Loucy (cell line): ENCODE results near the gene ANGPT4.

Experiments
- H2AFZ ChIP-seq: fragments of 200-600 bp; sonication (generic); 2 replicates; pipeline ENCODE4 v1.6.0; 2016; ENCODE audit warnings: antibody characterized with exemption, mild to moderate bottlenecking, low read length, moderate library complexity
- H3F3A ChIP-seq: fragments of 200-600 bp; 2 replicates; pipeline ENCODE4 v1.6.0; 2016; ENCODE audit warnings: antibody characterized with exemption, low read depth, mild to moderate bottlenecking
- H3K27me3 ChIP-seq: fragments of 200-600 bp; sonication (generic); 2 replicates; pipeline ENCODE4 v1.6.1; 2014; ENCODE audit warnings: low read length, mild to moderate bottlenecking; ENCODE audit not compliant: insufficient read depth, poor library complexity, severe bottlenecking
- H3K36me3 ChIP-seq: fragments of 200-600 bp; sonication (generic); 2 replicates; pipeline ENCODE4 v1.6.1; 2016; ENCODE audit warnings: low read length; ENCODE audit not compliant: insufficient read depth
- H3K4me1 ChIP-seq: fragments of 200-600 bp; sonication (generic); 2 replicates; pipeline ENCODE4 v1.5.1; 2014; ENCODE audit warnings: low read length, mild to moderate bottlenecking; ENCODE audit not compliant: insufficient read depth, poor library complexity, severe bottlenecking
- H3K4me2 ChIP-seq: fragments of 200-600 bp; sonication (generic); 2 replicates; pipeline ENCODE4 v1.6.0; 2014; ENCODE audit warnings: antibody characterized with exemption, low read length, low read depth, mild to moderate bottlenecking; ENCODE audit not compliant: poor library complexity, severe bottlenecking
- H3K4me3 ChIP-seq: fragments of 200-600 bp; sonication (generic); 2 replicates; pipeline ENCODE4 v1.5.1; 2014; ENCODE audit warnings: low read length, mild to moderate bottlenecking, mixed read lengths; ENCODE audit not compliant: poor library complexity, severe bottlenecking
- H3K79me2 ChIP-seq: fragments of 200-600 bp; sonication (generic); 2 replicates; pipeline ENCODE4 v1.6.1; 2014; ENCODE audit warnings: low read length; ENCODE audit not compliant: insufficient read depth
- H3K9ac ChIP-seq: fragments of 200-600 bp; sonication (generic); 2 replicates; pipeline ENCODE4 v1.6.0; 2014; ENCODE audit warnings: mild to moderate bottlenecking, low read depth, low read length, moderate library complexity; ENCODE audit not compliant: poor library complexity, severe bottlenecking
- H3K9me2 ChIP-seq: fragments of 200-600 bp; sonication (generic); replicated peaks from 2 replicates; pipeline ENCODE4 v1.6.1; 2016; ENCODE audit warnings: low read depth, low read length, mixed read lengths
- H3K9me3 ChIP-seq: fragments of 200-600 bp; sonication (generic); 2 replicates; pipeline ENCODE4 v1.6.1; 2014; ENCODE audit warnings: mild to moderate bottlenecking, antibody characterized with exemption, low read length, low read depth; ENCODE audit not compliant: insufficient read depth
- H4K20me1 ChIP-seq: fragments of 200-600 bp; sonication (generic); 2 replicates; pipeline ENCODE4 v1.6.0; 2014; ENCODE audit warnings: antibody characterized with exemption, low read length, mild to moderate bottlenecking; ENCODE audit not compliant: insufficient read depth, poor library complexity, severe bottlenecking
- EZH2phosphoT487 ChIP-seq: fragments of 200-600 bp; IDR thresholded peaks from 2 replicates; pipeline ENCODE4 v1.6.1; 2018; ENCODE audit warnings: antibody characterized with exemption, mild to moderate bottlenecking, moderate library complexity, borderline replicate concordance
- TF ChIP-seq, protein P1 (sequence below): fragments of 200-600 bp; sonication (generic); conservative IDR thresholded peaks from 2 replicates; pipeline ENCODE4 v1.5.1; 2014; ENCODE audit warnings: mild to moderate bottlenecking, antibody characterized with exemption, low read length

ANGPT4 gene

DNA sequence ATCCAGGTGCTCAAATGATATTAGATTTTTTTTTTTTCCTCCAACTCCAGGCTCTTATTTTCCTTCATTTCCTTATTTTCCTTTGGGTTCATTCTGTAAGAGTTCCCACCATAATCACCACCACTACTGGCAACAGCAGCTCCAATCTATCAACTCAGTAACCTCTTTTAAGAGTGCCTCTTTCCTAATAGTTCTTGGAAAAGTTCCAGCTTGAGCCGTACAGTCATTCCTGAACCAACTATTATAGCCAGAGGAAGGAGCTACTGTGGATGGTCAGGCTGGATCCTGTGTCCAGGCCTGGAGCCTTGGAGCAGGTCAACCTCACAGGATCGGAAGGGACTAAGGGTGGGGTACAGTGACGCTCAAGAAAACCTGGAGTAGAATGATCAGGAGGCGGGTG, 4.2 kb upstream of the ANGPT4 start:
- no peaks in the 10 kb centered on the region for H3K4me1 ChIP-seq

DNA sequence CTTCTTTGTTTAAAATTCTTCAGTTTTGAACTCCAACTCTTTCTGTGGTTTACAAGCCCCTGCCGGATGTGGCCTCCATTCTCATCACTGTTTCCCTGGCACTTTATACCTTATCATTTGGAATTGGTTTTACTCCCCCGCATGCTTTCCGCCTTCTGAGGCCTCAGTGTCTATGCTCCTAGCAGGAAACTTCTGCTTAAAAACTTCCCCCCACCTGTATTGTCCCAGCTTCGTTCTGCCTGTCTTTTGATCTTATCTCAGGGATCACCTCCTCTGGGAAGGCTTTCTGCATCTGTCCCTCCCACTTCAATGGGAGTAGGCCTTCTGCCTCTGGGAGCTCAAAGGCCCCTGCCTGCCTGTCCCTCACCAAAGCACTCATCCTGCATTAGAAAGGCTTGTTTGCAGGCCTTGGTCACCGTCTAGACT, 3.4 kb upstream of the ANGPT4 start:
- no peaks in the 10 kb centered on the region for H3K4me1 ChIP-seq
- H3K9me2 ChIP-seq, result no peaks in the 10 kb centered on the region
- no peak overlapping the region for H3K4me3 ChIP-seq
- TF ChIP-seq, protein P1, sequence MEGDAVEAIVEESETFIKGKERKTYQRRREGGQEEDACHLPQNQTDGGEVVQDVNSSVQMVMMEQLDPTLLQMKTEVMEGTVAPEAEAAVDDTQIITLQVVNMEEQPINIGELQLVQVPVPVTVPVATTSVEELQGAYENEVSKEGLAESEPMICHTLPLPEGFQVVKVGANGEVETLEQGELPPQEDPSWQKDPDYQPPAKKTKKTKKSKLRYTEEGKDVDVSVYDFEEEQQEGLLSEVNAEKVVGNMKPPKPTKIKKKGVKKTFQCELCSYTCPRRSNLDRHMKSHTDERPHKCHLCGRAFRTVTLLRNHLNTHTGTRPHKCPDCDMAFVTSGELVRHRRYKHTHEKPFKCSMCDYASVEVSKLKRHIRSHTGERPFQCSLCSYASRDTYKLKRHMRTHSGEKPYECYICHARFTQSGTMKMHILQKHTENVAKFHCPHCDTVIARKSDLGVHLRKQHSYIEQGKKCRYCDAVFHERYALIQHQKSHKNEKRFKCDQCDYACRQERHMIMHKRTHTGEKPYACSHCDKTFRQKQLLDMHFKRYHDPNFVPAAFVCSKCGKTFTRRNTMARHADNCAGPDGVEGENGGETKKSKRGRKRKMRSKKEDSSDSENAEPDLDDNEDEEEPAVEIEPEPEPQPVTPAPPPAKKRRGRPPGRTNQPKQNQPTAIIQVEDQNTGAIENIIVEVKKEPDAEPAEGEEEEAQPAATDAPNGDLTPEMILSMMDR, result no peak
- no peak for TF ChIP-seq EZH2phosphoT487
- H3K9ac ChIP-seq, result no peak overlapping the region
- no peak overlapping the region for H3K4me2 ChIP-seq
- no peaks in the 10 kb centered on the region for H4K20me1 ChIP-seq
- H2AFZ ChIP-seq, result no peak overlapping the region
- no peaks in the 10 kb centered on the region for H3F3A ChIP-seq
- H3K79me2 ChIP-seq, result no peaks in the 10 kb centered on the region
- no peaks in the 10 kb centered on the region for H3K27me3 ChIP-seq
- H3K36me3 ChIP-seq, result no peaks in the 10 kb centered on the region
- H3K9me3 ChIP-seq, result no peaks in the 10 kb centered on the region

More for the DNA sequence above, 4.2 kb upstream of the ANGPT4 start:
- H2AFZ ChIP-seq, result no peak overlapping the region
- H3K79me2 ChIP-seq, result no peaks in the 10 kb centered on the region
- H3K9me3 ChIP-seq, result no peaks in the 10 kb centered on the region
- H3K4me2 ChIP-seq, result no peak overlapping the region
- H3K9ac ChIP-seq, result no peak overlapping the region
- no peaks in the 10 kb centered on the region for H3F3A ChIP-seq
- TF ChIP-seq EZH2phosphoT487, result no peak
- TF ChIP-seq, protein P1, result no peak
- no peaks in the 10 kb centered on the region for H3K36me3 ChIP-seq
- no peak overlapping the region for H3K4me3 ChIP-seq
- H4K20me1 ChIP-seq, result no peaks in the 10 kb centered on the region
- no peaks in the 10 kb centered on the region for H3K27me3 ChIP-seq
- no peaks in the 10 kb centered on the region for H3K9me2 ChIP-seq

DNA sequence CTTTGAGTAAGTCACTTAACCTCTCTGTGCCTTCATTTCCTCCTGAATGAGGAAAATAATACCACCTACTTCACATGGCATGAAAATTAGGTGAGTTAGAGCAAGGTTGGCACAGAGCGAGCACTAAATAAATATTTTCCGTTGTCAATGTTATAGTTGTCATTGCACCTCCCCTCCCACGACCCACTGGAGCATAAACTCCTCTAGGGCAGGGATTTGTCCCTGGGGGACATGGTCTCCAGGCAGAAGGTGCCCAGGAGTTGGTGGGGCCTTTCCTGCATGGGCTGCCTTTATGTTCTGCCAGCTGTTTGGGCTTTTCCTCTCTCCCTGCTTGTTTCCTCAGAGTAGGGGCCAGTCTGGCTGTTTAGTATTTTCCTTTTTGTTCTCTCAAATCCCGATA, 1.3 kb upstream of the ANGPT4 start:
- Histone ChIP-seq H2AFZ (no peak overlapping the region), H3K36me3 (no peaks in the 10 kb centered on the region), H3K9ac (no peak overlapping the region), H3F3A (no peaks in the 10 kb centered on the region), H4K20me1 (no peaks in the 10 kb centered on the region), H3K9me2 (no peaks in the 10 kb centered on the region), H3K79me2 (no peaks in the 10 kb centered on the region), H3K4me1 (no peaks in the 10 kb centered on the region), H3K27me3 (no peaks in the 10 kb centered on the region), H3K4me2 (no peak overlapping the region), H3K9me3 (no peaks in the 10 kb centered on the region), H3K4me3 (no peak overlapping the region)
- TF ChIP-seq, protein P1, result no peak
- no peak for TF ChIP-seq EZH2phosphoT487
